Astrocyte of the hippocampus (primary cell): Measurements from ENCODE around the gene CUEDC1.
A peak's percentile ranks its signal among the peaks of the same experiment; 100 is the strongest.

ENCODE experiments used
- DNase-seq: peaks from one replicate; pipeline ENCODE4 v3.0.0; 2011; ENCODE audit warnings: low read depth, low spot score

CUEDC1 gene

DNA sequence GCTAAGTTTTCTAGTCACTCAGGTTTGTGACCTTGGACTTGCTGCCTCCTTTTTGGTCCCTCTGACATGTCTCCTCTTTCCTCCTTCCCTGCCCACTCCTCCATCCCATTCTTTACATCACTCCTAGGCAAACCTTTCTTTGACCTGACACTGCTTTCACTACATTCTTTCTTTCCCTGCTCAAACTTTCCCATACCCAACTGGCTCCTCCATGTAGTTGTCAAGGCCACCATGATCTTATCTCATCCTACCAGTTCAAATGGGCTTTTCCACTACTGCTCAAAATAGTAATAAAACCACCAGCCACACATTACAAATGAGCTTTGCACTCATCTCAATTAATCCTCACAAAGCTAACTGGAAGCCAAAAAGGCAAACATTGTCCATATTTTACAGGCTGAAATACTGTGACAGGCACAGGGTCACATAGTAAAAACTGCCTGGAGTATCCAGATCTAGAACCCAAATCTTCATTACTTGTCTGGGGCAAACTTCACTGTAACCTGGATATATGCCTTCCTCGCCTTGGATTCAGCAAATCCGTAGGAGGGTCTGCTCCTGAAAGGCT is 119.8 kb downstream of the CUEDC1 start:
- DNase-seq = no peak

- DNase-seq = peak; percentile 77
These were observed 121.0 kb downstream of the CUEDC1 start for GRCh38 chr17:57834146-57834741.

DNA sequence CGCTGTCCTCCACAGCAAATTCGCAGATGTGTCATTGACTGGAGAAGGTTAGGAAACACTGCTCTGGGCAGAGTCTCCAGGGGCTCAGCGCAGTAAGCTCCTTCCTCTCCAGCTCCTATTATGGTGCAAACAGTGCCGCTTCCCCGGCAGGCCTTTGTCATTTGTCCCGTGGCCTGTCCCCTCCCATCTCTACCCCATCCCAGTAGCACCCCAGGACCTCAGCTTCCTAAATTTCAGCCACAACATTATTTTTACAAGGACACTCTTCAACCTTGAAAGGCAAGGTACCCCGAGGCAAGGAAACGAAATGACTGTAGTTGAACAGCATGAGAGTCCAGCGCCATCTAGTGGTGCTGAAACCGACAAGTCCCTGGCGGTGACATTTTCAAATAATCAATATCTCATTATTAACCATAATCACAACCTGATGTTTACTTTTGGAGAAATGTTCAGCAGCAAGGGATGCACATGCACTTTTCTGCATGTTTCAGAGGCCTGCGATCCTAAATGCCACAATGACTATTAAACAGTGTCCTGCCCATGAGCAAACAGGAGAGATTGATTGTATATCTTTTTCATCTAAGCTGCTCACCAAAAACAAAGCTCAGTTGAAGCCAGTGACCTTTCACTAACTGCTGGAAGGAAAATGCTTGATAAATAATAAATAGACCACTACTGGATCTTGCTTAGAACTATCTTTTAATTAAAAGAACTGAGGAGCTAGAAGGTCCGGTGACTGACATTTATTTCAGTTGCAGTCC is 121.9 kb downstream of the CUEDC1 start:
- peak; percentile 85 for DNase-seq

DNA sequence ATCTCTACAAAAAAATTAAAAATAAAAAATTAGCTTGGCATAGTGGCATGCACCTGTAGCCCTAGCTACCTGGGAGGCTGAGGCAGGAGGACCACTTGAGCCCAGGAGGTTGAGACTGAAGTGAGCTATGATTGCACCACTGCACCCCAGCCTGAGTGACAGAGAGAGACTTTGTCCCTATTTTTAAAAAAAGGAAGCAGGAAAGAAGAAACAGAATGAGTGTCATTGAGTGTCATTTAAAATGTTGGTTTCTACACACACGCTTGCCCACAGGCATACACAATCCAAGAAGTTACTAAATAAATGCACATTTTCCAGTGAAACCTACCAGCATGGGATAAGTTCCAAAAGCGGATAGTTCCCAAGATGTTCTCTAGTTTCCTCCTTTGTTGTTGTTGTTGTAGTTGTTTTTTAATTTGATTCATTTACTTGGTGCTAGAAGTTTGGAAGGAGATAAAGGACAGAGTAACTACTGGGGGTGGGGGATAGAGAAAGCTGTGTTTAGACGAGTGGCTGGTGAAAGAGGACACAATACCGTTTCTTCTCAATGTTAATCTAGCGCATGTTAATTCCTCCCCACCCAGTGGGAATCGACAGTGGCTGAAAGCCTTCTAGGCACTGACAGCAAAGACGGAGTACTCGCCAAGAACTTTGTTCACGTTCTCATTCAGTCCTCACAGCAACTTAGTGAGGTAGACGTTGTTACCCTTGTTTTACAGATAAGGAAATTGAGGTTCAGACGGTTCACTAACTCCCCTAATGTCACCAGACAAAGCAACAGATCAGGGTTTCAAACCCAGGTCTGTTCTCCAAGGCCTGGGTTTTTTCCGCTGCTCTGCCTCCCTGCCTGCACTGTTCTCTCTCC is 122.7 kb downstream of the CUEDC1 start:
- DNase-seq = no peak

DNA sequence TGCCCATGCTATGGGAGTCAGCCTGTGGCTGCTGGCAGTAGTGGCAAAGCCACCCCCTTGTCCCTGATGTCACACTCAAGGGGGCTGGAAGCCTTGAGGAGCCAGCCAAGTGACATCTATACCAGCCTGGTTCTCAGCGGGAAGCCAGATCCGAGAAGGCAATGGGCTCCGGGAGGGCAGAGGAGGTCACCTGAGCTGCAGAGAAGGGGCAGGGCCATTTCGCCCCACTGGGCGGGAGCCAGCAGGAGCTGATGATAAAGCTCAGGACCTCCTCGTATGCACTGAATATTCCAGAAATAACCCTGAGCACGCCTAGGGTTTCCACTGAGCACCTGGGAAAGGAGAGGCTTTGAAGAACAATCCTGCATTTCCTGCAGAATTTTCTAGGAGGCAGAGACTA is 124.3 kb downstream of the CUEDC1 start:
- DNase-seq = no peak

GRCh38 chr17:57823469-57824401 is 131.5 kb downstream of the CUEDC1 start:
- DNase-seq = peak; percentile 15

DNA sequence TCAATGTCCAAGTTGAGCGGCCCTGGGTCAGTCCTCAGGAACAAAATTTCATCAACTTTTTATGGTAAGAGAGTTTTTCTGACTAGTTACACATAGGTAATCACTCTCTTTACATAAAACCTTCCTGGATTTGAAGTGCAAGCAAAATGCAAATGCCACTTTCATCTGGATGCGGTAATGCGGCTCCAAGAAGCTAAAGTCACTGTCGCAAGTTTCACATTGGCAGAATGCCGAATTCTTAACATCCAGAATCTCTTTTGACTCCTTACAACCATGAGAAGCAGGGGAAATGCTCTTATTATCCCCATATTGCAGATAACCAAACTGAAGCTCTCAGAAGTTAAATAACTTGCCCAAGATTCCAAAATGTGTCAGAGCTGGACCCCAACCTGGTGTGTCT is 135.3 kb downstream of the CUEDC1 start:
- DNase-seq = no peak

- peak; percentile 58 for DNase-seq
These were observed 135.9 kb downstream of the CUEDC1 start for GRCh38 chr17:57819285-57819684.

GRCh38 chr17:57818066-57818465 is 137.1 kb downstream of the CUEDC1 start:
- DNase-seq = no peak

DNA sequence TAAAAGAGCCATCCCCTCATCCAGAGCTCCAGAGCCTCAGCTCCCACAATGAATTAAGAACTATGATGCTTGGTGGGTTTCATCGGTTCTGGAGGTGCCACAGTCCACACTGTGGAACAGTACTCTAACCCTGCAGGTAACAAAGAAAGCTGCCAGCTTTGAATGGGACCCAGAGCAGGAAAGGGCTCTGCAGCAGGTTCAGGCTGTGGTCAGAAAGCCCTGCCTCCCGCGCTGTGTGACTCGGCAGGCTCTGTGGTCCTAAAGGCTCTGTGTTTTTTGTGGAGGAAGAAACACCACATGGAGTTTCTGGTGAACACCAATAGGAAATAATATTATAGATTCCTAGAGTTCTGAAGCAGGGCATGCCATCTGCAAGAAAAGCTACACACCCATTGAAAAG is 137.9 kb downstream of the CUEDC1 start:
- DNase-seq = no peak

GRCh38 chr17:57814421-57814820 is 140.8 kb downstream of the CUEDC1 start:
- no peak for DNase-seq

DNA sequence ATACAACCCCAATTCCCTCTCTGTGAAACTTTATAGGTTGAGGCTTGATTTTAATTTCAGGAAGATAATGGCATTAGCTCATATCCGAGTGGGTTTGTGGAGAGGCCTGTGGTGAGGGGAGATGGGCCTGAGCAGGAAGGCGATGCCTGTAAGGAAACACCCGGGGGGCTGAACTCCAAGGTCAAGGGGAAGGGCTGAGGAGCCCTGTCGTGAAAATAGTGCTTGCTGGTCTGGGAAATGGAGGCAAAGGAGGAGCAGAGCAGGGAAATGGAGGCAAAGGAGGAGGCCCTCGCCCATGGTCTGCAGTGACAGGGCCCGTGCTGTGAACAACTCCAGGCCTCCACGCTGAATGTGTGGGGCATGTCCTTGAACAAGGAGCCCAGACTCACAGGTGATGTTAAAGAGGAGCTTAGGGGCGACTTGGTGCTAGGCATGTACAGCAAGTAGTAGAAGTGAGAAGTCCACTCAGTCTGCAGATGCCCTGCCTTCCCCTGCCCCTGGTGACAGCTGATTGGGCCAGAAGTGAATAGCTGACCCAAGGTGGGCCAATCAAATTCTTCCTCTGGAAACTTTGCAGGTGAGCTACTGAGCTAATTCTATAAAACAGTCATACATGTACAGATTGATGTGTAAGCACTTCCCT is 143.5 kb downstream of the CUEDC1 start:
- DNase-seq = no peak
